WTC11 (cell line): ENCODE results near the gene LYST. TPM values are rescaled to one million over a fixed set of nuclear protein-coding genes. Genes with fewer than 3 reads are reported as not detected.

ENCODE experiments used
- ATF6 ChIP-seq: sonication (generic); formaldehyde crosslinking; IDR thresholded peaks from 2 replicates; pipeline ENCODE4 v1.8.1; 2023; ENCODE audit warnings: mild to moderate bottlenecking, missing genetic modification reagents
- CREB1 ChIP-seq: sonication (generic); formaldehyde crosslinking; IDR thresholded peaks from 2 replicates; pipeline ENCODE4 v1.8.0; 2023; ENCODE audit warnings: mild to moderate bottlenecking, missing genetic modification reagents
- E2F1 ChIP-seq: sonication (generic); formaldehyde crosslinking; IDR thresholded peaks from 2 replicates; pipeline ENCODE4 v1.8.0; 2022; ENCODE audit warnings: mild to moderate bottlenecking, missing genetic modification reagents
- ESRRA ChIP-seq: sonication (generic); formaldehyde crosslinking; IDR thresholded peaks from 2 replicates; pipeline ENCODE4 v1.8.1; 2022; ENCODE audit warnings: mild to moderate bottlenecking, missing genetic modification reagents, borderline replicate concordance
- FOXP1 ChIP-seq: sonication (generic); formaldehyde crosslinking; IDR thresholded peaks from 2 replicates; pipeline ENCODE4 v1.8.0; 2022; ENCODE audit warnings: missing genetic modification reagents, mild to moderate bottlenecking, moderate library complexity, borderline replicate concordance
- GABPB1 ChIP-seq: sonication (generic); formaldehyde crosslinking; IDR thresholded peaks from 2 replicates; pipeline ENCODE4 v1.8.1; 2023; ENCODE audit warnings: mild to moderate bottlenecking, missing genetic modification reagents
- MAX ChIP-seq: sonication (generic); formaldehyde crosslinking; IDR thresholded peaks from 2 replicates; pipeline ENCODE4 v1.8.0; 2022; ENCODE audit warnings: mild to moderate bottlenecking, missing genetic modification reagents
- MYBL2 ChIP-seq: sonication (generic); formaldehyde crosslinking; IDR thresholded peaks from 2 replicates; pipeline ENCODE4 v1.8.1; 2023; ENCODE audit warnings: mild to moderate bottlenecking, moderate library complexity, missing genetic modification reagents
- NFATC4 ChIP-seq: fragments of 250-450 bp; sonication (Bioruptor Pico); IDR thresholded peaks from 2 replicates; pipeline ENCODE4 v1.9.0; 2021; ENCODE audit warnings: mild to moderate bottlenecking
- NFYB ChIP-seq: sonication (generic); formaldehyde crosslinking; conservative IDR thresholded peaks from 2 replicates; pipeline ENCODE4 v1.8.0; 2022; ENCODE audit warnings: low read depth, missing genetic modification reagents
- OVOL2 ChIP-seq: fragments of 250-450 bp; sonication (Bioruptor Pico); IDR thresholded peaks from 2 replicates; pipeline ENCODE4 v1.9.0; 2021; ENCODE audit warnings: mild to moderate bottlenecking, borderline replicate concordance
- SMAD3 ChIP-seq: sonication (generic); formaldehyde crosslinking; IDR thresholded peaks from 2 replicates; pipeline ENCODE4 v1.8.0; 2022; ENCODE audit warnings: missing genetic modification reagents, mild to moderate bottlenecking, borderline replicate concordance
- TCF7 ChIP-seq: sonication (generic); formaldehyde crosslinking; IDR thresholded peaks from 2 replicates; pipeline ENCODE4 v1.8.0; 2022; ENCODE audit warnings: mild to moderate bottlenecking, low read depth, missing genetic modification reagents, moderate library complexity
- ZNF232 ChIP-seq: sonication (generic); formaldehyde crosslinking; IDR thresholded peaks from 2 replicates; pipeline ENCODE4 v1.8.0; 2022; ENCODE audit warnings: mild to moderate bottlenecking, missing genetic modification reagents
- ZNF671 ChIP-seq: fragments of 250-450 bp; sonication (Bioruptor Pico); IDR thresholded peaks from 2 replicates; pipeline ENCODE4 v1.8.0; 2021; ENCODE audit warnings: mild to moderate bottlenecking
- total RNA-seq: library from RNA; stranded (reverse); gene quantifications from 3 replicates; pipeline ENCODE4 v1.2.3, GENCODE V29; 2021
- TF ChIP-seq, protein P1 (sequence below): sonication (generic); formaldehyde crosslinking; IDR thresholded peaks from 2 replicates; pipeline ENCODE4 v1.8.0; 2023; ENCODE audit warnings: missing genetic modification reagents, mild to moderate bottlenecking, borderline replicate concordance
- TF ChIP-seq, protein P2 (sequence below): sonication (generic); formaldehyde crosslinking; IDR thresholded peaks from 2 replicates; pipeline ENCODE4 v1.8.1; 2023; ENCODE audit warnings: mild to moderate bottlenecking, missing genetic modification reagents
- TF ChIP-seq, protein P3 (sequence below): sonication (generic); formaldehyde crosslinking; IDR thresholded peaks from 2 replicates; pipeline ENCODE4 v1.8.1; 2023; ENCODE audit warnings: mild to moderate bottlenecking, missing genetic modification reagents, moderate library complexity
- TF ChIP-seq, protein P4 (sequence below): fragments of 250-450 bp; sonication (Bioruptor Pico); conservative IDR thresholded peaks from 2 replicates; pipeline ENCODE4 v1.9.0; 2021; ENCODE audit warnings: mild to moderate bottlenecking
- TF ChIP-seq, protein P5 (sequence below): sonication (generic); formaldehyde crosslinking; conservative IDR thresholded peaks from 2 replicates; pipeline ENCODE4 v1.8.1; 2023; ENCODE audit warnings: mild to moderate bottlenecking, low read depth, missing genetic modification reagents, moderate library complexity
- TF ChIP-seq, protein P6 (sequence below): sonication (generic); formaldehyde crosslinking; IDR thresholded peaks from 2 replicates; pipeline ENCODE4 v1.8.1; 2023; ENCODE audit warnings: mild to moderate bottlenecking, missing genetic modification reagents, moderate library complexity

Gene LYST
- total RNA-seq, 1 experiment from 2014 or later: 0.59 TPM

GRCh38 chr1:235866913-235867845 is 473 bp upstream of the LYST start (continued):
- TF ChIP-seq, protein P1, sequence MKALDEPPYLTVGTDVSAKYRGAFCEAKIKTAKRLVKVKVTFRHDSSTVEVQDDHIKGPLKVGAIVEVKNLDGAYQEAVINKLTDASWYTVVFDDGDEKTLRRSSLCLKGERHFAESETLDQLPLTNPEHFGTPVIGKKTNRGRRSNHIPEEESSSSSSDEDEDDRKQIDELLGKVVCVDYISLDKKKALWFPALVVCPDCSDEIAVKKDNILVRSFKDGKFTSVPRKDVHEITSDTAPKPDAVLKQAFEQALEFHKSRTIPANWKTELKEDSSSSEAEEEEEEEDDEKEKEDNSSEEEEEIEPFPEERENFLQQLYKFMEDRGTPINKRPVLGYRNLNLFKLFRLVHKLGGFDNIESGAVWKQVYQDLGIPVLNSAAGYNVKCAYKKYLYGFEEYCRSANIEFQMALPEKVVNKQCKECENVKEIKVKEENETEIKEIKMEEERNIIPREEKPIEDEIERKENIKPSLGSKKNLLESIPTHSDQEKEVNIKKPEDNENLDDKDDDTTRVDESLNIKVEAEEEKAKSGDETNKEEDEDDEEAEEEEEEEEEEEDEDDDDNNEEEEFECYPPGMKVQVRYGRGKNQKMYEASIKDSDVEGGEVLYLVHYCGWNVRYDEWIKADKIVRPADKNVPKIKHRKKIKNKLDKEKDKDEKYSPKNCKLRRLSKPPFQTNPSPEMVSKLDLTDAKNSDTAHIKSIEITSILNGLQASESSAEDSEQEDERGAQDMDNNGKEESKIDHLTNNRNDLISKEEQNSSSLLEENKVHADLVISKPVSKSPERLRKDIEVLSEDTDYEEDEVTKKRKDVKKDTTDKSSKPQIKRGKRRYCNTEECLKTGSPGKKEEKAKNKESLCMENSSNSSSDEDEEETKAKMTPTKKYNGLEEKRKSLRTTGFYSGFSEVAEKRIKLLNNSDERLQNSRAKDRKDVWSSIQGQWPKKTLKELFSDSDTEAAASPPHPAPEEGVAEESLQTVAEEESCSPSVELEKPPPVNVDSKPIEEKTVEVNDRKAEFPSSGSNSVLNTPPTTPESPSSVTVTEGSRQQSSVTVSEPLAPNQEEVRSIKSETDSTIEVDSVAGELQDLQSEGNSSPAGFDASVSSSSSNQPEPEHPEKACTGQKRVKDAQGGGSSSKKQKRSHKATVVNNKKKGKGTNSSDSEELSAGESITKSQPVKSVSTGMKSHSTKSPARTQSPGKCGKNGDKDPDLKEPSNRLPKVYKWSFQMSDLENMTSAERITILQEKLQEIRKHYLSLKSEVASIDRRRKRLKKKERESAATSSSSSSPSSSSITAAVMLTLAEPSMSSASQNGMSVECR (CRISPR knock-in tag): no peak; the same call in 1 of the 2 replicates
- TF ChIP-seq, protein P2, sequence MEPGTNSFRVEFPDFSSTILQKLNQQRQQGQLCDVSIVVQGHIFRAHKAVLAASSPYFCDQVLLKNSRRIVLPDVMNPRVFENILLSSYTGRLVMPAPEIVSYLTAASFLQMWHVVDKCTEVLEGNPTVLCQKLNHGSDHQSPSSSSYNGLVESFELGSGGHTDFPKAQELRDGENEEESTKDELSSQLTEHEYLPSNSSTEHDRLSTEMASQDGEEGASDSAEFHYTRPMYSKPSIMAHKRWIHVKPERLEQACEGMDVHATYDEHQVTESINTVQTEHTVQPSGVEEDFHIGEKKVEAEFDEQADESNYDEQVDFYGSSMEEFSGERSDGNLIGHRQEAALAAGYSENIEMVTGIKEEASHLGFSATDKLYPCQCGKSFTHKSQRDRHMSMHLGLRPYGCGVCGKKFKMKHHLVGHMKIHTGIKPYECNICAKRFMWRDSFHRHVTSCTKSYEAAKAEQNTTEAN (CRISPR knock-in tag): peak; percentile 98
- TF ChIP-seq OVOL2 (CRISPR knock-in tag): no peak
- no peak; the same call in 1 of the 2 replicates for TF ChIP-seq MAX
- TF ChIP-seq, protein P3, sequence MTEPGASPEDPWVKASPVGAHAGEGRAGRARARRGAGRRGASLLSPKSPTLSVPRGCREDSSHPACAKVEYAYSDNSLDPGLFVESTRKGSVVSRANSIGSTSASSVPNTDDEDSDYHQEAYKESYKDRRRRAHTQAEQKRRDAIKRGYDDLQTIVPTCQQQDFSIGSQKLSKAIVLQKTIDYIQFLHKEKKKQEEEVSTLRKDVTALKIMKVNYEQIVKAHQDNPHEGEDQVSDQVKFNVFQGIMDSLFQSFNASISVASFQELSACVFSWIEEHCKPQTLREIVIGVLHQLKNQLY (CRISPR knock-in tag): no peak
- TF ChIP-seq, protein P4, sequence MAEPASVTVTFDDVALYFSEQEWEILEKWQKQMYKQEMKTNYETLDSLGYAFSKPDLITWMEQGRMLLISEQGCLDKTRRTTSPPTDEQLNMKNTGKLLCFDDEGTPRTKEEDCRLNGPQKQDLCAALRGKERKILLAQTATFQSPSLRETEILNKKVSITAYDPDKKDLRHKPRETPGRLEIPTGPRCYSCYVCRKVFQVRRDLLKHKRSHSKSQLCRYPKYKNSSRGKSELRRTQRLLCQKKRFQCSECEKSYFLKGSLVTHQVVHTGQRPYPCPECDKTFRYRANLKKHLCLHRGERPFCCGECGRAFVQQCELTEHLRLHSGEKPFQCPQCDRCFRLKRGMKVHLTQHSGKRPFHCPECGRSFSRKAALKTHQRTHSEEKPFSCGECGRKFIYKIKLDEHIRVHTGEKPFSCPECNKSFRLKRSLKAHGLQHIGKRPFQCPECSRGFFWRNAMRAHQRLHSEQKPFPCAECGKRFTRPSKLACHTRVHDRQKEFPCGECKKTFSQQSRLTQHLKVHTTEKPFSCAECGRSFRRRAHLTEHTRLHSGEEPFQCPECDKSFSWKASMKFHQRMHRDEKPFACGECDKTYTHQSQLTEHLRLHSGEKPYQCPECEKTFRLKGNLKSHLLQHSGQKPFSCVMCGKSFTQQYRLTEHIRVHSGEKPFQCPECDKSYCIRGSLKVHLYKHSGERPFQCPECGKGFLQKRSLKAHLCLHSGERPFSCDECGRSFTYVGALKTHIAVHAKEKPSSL (CRISPR knock-in tag): no peak
- TF ChIP-seq ZNF232 (CRISPR knock-in tag): no peak
- TF ChIP-seq SMAD3: no peak
- TF ChIP-seq NFATC4 (CRISPR knock-in tag): no peak
- TF ChIP-seq ESRRA: no peak
- TF ChIP-seq, protein P5, sequence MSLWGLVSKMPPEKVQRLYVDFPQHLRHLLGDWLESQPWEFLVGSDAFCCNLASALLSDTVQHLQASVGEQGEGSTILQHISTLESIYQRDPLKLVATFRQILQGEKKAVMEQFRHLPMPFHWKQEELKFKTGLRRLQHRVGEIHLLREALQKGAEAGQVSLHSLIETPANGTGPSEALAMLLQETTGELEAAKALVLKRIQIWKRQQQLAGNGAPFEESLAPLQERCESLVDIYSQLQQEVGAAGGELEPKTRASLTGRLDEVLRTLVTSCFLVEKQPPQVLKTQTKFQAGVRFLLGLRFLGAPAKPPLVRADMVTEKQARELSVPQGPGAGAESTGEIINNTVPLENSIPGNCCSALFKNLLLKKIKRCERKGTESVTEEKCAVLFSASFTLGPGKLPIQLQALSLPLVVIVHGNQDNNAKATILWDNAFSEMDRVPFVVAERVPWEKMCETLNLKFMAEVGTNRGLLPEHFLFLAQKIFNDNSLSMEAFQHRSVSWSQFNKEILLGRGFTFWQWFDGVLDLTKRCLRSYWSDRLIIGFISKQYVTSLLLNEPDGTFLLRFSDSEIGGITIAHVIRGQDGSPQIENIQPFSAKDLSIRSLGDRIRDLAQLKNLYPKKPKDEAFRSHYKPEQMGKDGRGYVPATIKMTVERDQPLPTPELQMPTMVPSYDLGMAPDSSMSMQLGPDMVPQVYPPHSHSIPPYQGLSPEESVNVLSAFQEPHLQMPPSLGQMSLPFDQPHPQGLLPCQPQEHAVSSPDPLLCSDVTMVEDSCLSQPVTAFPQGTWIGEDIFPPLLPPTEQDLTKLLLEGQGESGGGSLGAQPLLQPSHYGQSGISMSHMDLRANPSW (CRISPR knock-in tag): no peak
- no peak for TF ChIP-seq ATF6 (CRISPR knock-in tag)
- no peak for TF ChIP-seq ZNF671 (CRISPR knock-in tag)
- 0 out of 2 replicates have a peak, but pooled peaks have one; percentile 38 for TF ChIP-seq CREB1 (CRISPR knock-in tag)
- TF ChIP-seq MYBL2 (CRISPR knock-in tag): no peak
- TF ChIP-seq TCF7 (CRISPR knock-in tag): no peak
- TF ChIP-seq GABPB1: no peak
- TF ChIP-seq, protein P6, sequence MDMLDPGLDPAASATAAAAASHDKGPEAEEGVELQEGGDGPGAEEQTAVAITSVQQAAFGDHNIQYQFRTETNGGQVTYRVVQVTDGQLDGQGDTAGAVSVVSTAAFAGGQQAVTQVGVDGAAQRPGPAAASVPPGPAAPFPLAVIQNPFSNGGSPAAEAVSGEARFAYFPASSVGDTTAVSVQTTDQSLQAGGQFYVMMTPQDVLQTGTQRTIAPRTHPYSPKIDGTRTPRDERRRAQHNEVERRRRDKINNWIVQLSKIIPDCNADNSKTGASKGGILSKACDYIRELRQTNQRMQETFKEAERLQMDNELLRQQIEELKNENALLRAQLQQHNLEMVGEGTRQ (CRISPR knock-in tag): no peak
- peak; percentile 82 for TF ChIP-seq NFYB (CRISPR knock-in tag)
- no peak for TF ChIP-seq E2F1 (CRISPR knock-in tag)
- no peak for TF ChIP-seq FOXP1
